ENCODE results near the gene ASIC3. TPM values are rescaled to one million over a fixed set of nuclear protein-coding genes. Genes with fewer than 3 reads are reported as not detected.

The ASIC3 gene
- total and polyA plus RNA-seq, 10 donors = 1.1 to 5.0 (median 2.8) TPM

- H3K36me3 ChIP-seq = peaks cover 0 to 10% (median 0%) of the 10 kb centered on the region in 6 donors
- H3K9me3 ChIP-seq = no peaks in the 10 kb centered on the region
- WGBS, 5 donors = 23 to 30% (median 27%) methylated on average over 16 of the region's 16 CpGs
- H3K27ac ChIP-seq = peak overlapping the region; percentile 31 to 88 (median 82)
- intact Hi-C loops (cut with DNase I; ENCODE audit: low total_unique reads) = no loop called here
- peaks cover 0 to 30% (median 0%) of the 10 kb centered on the region in 7 donors for H3K27me3 ChIP-seq (replicated peaks in 1 of 7)
- H3K4me3 ChIP-seq = peak overlapping the region; percentile 65 to 94 (median 72)
- TF ChIP-seq POLR2A (IDR thresholded peaks at IDR 0.05) (no peak), CTCF (IDR thresholded peaks at IDR 0.05 in 8 of 11, conservative IDR thresholded peaks at IDR 0.05 in 3 of 11) (no peak), POLR2AphosphoS5 (IDR thresholded peaks at IDR 0.05) (no peak)
- DNase-seq = no peak
- peaks cover 37 to 85% (median 67%) of the 10 kb centered on the region in 6 donors for H3K4me1 ChIP-seq
These were observed 39.9 kb downstream of the ASIC3 start for GRCh38 chr7:151088019-151088855.

- Histone ChIP-seq H3K4me3 (peak overlapping the region in 6 of 8 donors; percentile 17 to 94 (median 72)), H3K4me1 (peaks cover 33 to 83% (median 60%) of the 10 kb centered on the region in 6 donors), H3K9me3 (no peaks in the 10 kb centered on the region), H3K27me3 (replicated peaks in 1 of 7) (peaks cover 0 to 30% (median 0%) of the 10 kb centered on the region in 7 donors), H3K27ac (peak overlapping the region in 7 of 8 donors; percentile 80 to 88 (median 82)), H3K36me3 (peaks cover 0 to 11% (median 0%) of the 10 kb centered on the region in 6 donors)
- peak; percentile 89 for DNase-seq
- whole genome bisulfite sequencing, 5 donors = 14 to 32% (median 21%) methylated on average over 30 of the region's 30 CpGs
- intact Hi-C loops (cut with DNase I; ENCODE audit: low total_unique reads) = no loop called here
- TF ChIP-seq POLR2A (IDR thresholded peaks at IDR 0.05) (no peak), CTCF (IDR thresholded peaks at IDR 0.05 in 8 of 11, conservative IDR thresholded peaks at IDR 0.05 in 3 of 11) (no peak), POLR2AphosphoS5 (IDR thresholded peaks at IDR 0.05) (peak; percentile 58 to 82 (median 79))
These were observed 40.7 kb downstream of the ASIC3 start for GRCh38 chr7:151088856-151089699.

GRCh38 chr7:151089893-151090730 is 41.8 kb downstream of the ASIC3 start:
- no peaks in the 10 kb centered on the region for H3K9me3 ChIP-seq
- peaks cover 0 to 11% (median 0%) of the 10 kb centered on the region in 6 donors for H3K36me3 ChIP-seq
- H3K4me3 ChIP-seq = peak overlapping the region in 1 of 8 donors; percentile 94
- peaks cover 36 to 85% (median 60%) of the 10 kb centered on the region in 6 donors for H3K4me1 ChIP-seq
- intact Hi-C loops (cut with DNase I; ENCODE audit: low total_unique reads) = no loop called here
- peak overlapping the region in 7 of 8 donors; percentile 80 to 88 (median 82) for H3K27ac ChIP-seq
- no peak for DNase-seq
- no peak for TF ChIP-seq CTCF (IDR thresholded peaks at IDR 0.05 in 8 of 11, conservative IDR thresholded peaks at IDR 0.05 in 3 of 11)
- TF ChIP-seq POLR2AphosphoS5 (IDR thresholded peaks at IDR 0.05) = no peak
- no peak for TF ChIP-seq POLR2A (IDR thresholded peaks at IDR 0.05)
- WGBS, 5 donors = 80 to 86% (median 84%) methylated on average over 17 to 22 of the region's 22 CpGs
- H3K27me3 ChIP-seq (replicated peaks in 1 of 7) = peaks cover 0 to 28% (median 0%) of the 10 kb centered on the region in 7 donors
